Gastrocnemius medialis (tissue), 4 donors: ENCODE data around the gene IYD.

ENCODE experiments used
- POLR2A ChIP-seq, 2 donors: fragments of 450-650 bp; IDR thresholded peaks; one replicate each; pipeline ENCODE4 v1.6.1; 2017; ENCODE audit warnings: antibody characterized with exemption in 2 of 2, mild to moderate bottlenecking in 2 of 2, moderate library complexity in 2 of 2
- TF ChIP-seq, protein P1 (sequence below), 5 experiments: fragments of 450-650 bp in 3 of 5; fragments of 200-600 bp in 2 of 5; sonication (generic) in 2 of 5; IDR thresholded peaks in 4 of 5; conservative IDR thresholded peaks in 1 of 5; 1 replicate in 4 of 5; 2 replicates in 1 of 5; pipeline ENCODE4 v1.5.1; 2016 to 2019; ENCODE audit warnings: antibody characterized with exemption in 5 of 5, mild to moderate bottlenecking in 3 of 5, moderate library complexity in 3 of 5

DNA sequence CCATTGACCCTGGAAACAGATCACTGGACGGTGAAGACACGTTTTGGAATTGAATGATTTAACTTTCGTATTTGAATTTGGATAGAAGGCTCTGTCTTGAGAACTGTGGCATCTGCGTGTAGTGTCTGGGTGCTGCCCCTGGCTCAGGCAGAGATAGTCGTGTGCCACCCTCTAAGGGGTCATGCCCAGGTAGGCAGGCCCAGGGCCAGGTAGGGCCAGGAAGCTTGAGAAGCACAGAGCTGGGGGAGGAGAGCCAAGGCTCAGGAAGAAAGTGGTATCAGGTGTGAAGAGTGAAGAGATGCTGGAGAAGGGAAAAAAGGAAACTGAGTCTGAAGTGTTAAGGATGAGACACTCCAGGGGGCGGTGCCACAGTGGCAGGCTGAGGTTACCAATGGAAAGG, 75.5 kb downstream of the IYD start:
- TF ChIP-seq, protein P1, sequence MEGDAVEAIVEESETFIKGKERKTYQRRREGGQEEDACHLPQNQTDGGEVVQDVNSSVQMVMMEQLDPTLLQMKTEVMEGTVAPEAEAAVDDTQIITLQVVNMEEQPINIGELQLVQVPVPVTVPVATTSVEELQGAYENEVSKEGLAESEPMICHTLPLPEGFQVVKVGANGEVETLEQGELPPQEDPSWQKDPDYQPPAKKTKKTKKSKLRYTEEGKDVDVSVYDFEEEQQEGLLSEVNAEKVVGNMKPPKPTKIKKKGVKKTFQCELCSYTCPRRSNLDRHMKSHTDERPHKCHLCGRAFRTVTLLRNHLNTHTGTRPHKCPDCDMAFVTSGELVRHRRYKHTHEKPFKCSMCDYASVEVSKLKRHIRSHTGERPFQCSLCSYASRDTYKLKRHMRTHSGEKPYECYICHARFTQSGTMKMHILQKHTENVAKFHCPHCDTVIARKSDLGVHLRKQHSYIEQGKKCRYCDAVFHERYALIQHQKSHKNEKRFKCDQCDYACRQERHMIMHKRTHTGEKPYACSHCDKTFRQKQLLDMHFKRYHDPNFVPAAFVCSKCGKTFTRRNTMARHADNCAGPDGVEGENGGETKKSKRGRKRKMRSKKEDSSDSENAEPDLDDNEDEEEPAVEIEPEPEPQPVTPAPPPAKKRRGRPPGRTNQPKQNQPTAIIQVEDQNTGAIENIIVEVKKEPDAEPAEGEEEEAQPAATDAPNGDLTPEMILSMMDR (IDR thresholded peaks at IDR 0.05 in 4 of 5, conservative IDR thresholded peaks at IDR 0.05 in 1 of 5) = no peak
- TF ChIP-seq POLR2A (IDR thresholded peaks at IDR 0.05) = no peak
